HepG2 (cell line): ENCODE measurements around the gene GADD45B. TPM values are rescaled to one million over a fixed set of nuclear protein-coding genes. Genes with fewer than 3 reads are reported as not detected.

Experiments
- BHLHE40 ChIP-seq: IDR thresholded peaks from 2 replicates; pipeline ENCODE4 v1.6.1; 2011; ENCODE audit warnings: low read length, improper control_type of control experiment
- ELF4 ChIP-seq: sonication (generic); formaldehyde crosslinking; IDR thresholded peaks from 2 replicates; pipeline ENCODE4 v1.5.0; 2020; ENCODE audit warnings: missing genetic modification reagents, mild to moderate bottlenecking, moderate library complexity, borderline replicate concordance
- FOXO1 ChIP-seq: sonication (generic); formaldehyde crosslinking; IDR thresholded peaks from 2 replicates; pipeline ENCODE4 v1.4.0; 2020; ENCODE audit warnings: missing genetic modification reagents
- GATAD2A ChIP-seq: IDR thresholded peaks from 2 replicates; pipeline ENCODE4 v1.6.1; 2016
- GPBP1L1 ChIP-seq: sonication (generic); formaldehyde crosslinking; IDR thresholded peaks from 2 replicates; pipeline ENCODE4 v1.5.0; 2020; ENCODE audit warnings: mild to moderate bottlenecking, missing genetic modification reagents
- JARID2 ChIP-seq: sonication (generic); formaldehyde crosslinking; IDR thresholded peaks from 2 replicates; pipeline ENCODE4 v1.8.1; 2023; ENCODE audit warnings: missing genetic modification reagents, inconsistent platforms; ENCODE audit not compliant: insufficient replicate concordance
- KDM2A ChIP-seq: sonication (generic); formaldehyde crosslinking; IDR thresholded peaks from 2 replicates; pipeline ENCODE4 v1.4.0; 2020; ENCODE audit warnings: low read depth, missing genetic modification reagents, borderline replicate concordance
- KIAA2018 ChIP-seq: sonication (generic); formaldehyde crosslinking; IDR thresholded peaks from 2 replicates; pipeline ENCODE4 v1.5.0; 2020; ENCODE audit warnings: mild to moderate bottlenecking, missing genetic modification reagents, borderline replicate concordance
- NCOA2 ChIP-seq: sonication (generic); formaldehyde crosslinking; IDR thresholded peaks from 2 replicates; pipeline ENCODE4 v1.8.0; 2022; ENCODE audit warnings: inconsistent platforms
- SNAI1 ChIP-seq: sonication (generic); formaldehyde crosslinking; IDR thresholded peaks from 2 replicates; pipeline ENCODE4 v1.5.0; 2020; ENCODE audit warnings: mild to moderate bottlenecking, missing genetic modification reagents, borderline replicate concordance
- SRY ChIP-seq: sonication (generic); formaldehyde crosslinking; IDR thresholded peaks from 2 replicates; pipeline ENCODE4 v1.8.0; 2022; ENCODE audit warnings: mild to moderate bottlenecking, missing genetic modification reagents
- ZMYM2 ChIP-seq: sonication (generic); formaldehyde crosslinking; IDR thresholded peaks from 2 replicates; pipeline ENCODE4 v1.8.0; 2022; ENCODE audit warnings: mild to moderate bottlenecking, missing genetic modification reagents
- ZNF121 ChIP-seq: sonication (generic); formaldehyde crosslinking; IDR thresholded peaks from 2 replicates; pipeline ENCODE4 v1.5.0; 2020; ENCODE audit warnings: mild to moderate bottlenecking, missing genetic modification reagents
- ZNF253 ChIP-seq: sonication (generic); formaldehyde crosslinking; IDR thresholded peaks from 2 replicates; pipeline ENCODE4 v1.8.0; 2022; ENCODE audit warnings: mild to moderate bottlenecking, missing genetic modification reagents, borderline replicate concordance
- ZNF572 ChIP-seq: sonication (generic); formaldehyde crosslinking; IDR thresholded peaks from 2 replicates; pipeline ENCODE4 v1.5.1; 2020; ENCODE audit warnings: mild to moderate bottlenecking, missing genetic modification reagents
- ZNF768 ChIP-seq: sonication (generic); formaldehyde crosslinking; IDR thresholded peaks from 2 replicates; pipeline ENCODE4 v1.4.0; 2020; ENCODE audit warnings: missing genetic modification reagents
- ZNF772 ChIP-seq: sonication (generic); formaldehyde crosslinking; IDR thresholded peaks from 2 replicates; pipeline ENCODE4 v1.5.0; 2020; ENCODE audit warnings: mild to moderate bottlenecking, missing genetic modification reagents
- ZNF83 ChIP-seq: sonication (generic); formaldehyde crosslinking; IDR thresholded peaks from 2 replicates; pipeline ENCODE4 v1.4.0; 2020; ENCODE audit warnings: missing genetic modification reagents, mild to moderate bottlenecking, borderline replicate concordance
- polyA plus RNA-seq, 8 experiments: library from polyadenylated mRNA; depleted of rRNA in 3 of 8; stranded (reverse) in 7 of 8; unstranded in 1 of 8; fragments of >200 nt; fragmentation: Illumina TruSeq in 4 of 8; extraction: Trizol in 4 of 8; gene quantifications; 2 replicates each; pipeline versions ENCODE4 v1.2.1 to v1.2.3, GENCODE V29; 2011 to 2016; ENCODE audit warnings: low read depth in 4 of 8, missing spikeins in 1 of 8, mixed read lengths in 1 of 8; ENCODE audit not compliant: insufficient read depth in 1 of 8
- total RNA-seq, 5 experiments: library from RNA; depleted of rRNA; stranded (reverse); fragments of >200 nt; fragmentation: Illumina TruSeq; extraction: Trizol; gene quantifications; 2 replicates each; pipeline ENCODE4 v1.2.3, GENCODE V29; 2016; ENCODE audit warnings: low read depth in 1 of 5
- TF ChIP-seq, protein P1 (sequence below): sonication (generic); formaldehyde crosslinking; IDR thresholded peaks from 2 replicates; pipeline ENCODE4 v1.5.0; 2020; ENCODE audit warnings: mild to moderate bottlenecking, low read depth, missing genetic modification reagents, borderline replicate concordance

GADD45B gene
- total and polyA plus RNA-seq, 2 of the 13 experiments (the other 11 are each of a cell fraction or from before 2014, with no cell fraction given), result 4.6 to 34.1 TPM

DNA sequence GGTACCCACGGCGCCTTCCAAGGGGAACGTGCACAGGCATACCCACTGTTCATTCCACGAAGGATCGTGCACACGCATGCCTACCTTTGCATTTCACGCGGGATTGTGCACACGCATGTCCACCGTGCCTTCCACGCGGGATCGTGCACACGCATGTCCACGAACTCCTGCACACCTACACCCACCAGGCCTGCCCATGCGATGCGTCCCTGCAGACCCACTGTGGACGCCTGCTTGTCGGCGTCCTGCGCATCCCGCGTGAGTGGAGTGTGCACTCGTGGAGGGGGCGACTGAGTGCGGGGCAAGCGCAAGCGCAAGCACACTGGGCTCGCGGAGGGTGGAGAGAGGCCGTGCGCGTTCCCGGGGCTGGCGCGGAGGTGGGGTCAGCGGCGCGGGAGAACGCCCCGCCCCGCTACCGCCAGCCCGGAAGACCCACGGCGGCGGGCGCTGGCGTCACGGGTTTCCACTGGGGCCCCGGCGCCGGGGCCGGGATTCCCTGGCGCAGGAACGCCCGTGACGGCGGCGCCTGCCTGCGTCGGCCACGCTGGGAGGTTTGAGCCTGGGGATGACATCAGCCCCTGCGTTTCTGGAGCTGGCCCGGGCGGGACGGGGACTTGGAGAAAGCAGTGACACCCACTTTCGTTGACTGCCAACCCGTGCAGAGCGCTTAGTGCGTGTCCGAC is 18.7 kb downstream of the GADD45B start (continued):
- no peak for TF ChIP-seq GPBP1L1 (CRISPR knock-in tag)
- TF ChIP-seq SNAI1 (CRISPR knock-in tag), result no peak
- TF ChIP-seq, protein P1, sequence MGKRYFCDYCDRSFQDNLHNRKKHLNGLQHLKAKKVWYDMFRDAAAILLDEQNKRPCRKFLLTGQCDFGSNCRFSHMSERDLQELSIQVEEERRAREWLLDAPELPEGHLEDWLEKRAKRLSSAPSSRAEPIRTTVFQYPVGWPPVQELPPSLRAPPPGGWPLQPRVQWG (CRISPR knock-in tag), result no peak
- no peak for TF ChIP-seq ZNF121 (CRISPR knock-in tag)
- TF ChIP-seq NCOA2 (CRISPR knock-in tag), result no peak
- no peak for TF ChIP-seq ZNF572 (CRISPR knock-in tag)
- TF ChIP-seq ELF4 (CRISPR knock-in tag), result no peak
- TF ChIP-seq KIAA2018, result no peak
- TF ChIP-seq ZNF768, result no peak
- peak; percentile 77; the same call in 1 of the 2 replicates for TF ChIP-seq ZNF83 (CRISPR knock-in tag)
- no peak for TF ChIP-seq ZNF772 (CRISPR knock-in tag)
- TF ChIP-seq ZNF253 (CRISPR knock-in tag), result 0 out of 2 replicates have a peak, but pooled peaks have one; percentile 58
- TF ChIP-seq JARID2 (CRISPR knock-in tag), result no peak
- TF ChIP-seq ZMYM2, result peak; percentile 47; the same call in 1 of the 2 replicates
- 0 out of 2 replicates have a peak, but pooled peaks have one; percentile 27 for TF ChIP-seq SRY
- TF ChIP-seq GATAD2A (CRISPR knock-in tag), result peak; percentile 84
- TF ChIP-seq FOXO1 (CRISPR knock-in tag), result no peak
- TF ChIP-seq KDM2A, result peak; percentile 30; the same call in 1 of the 2 replicates
- no peak for TF ChIP-seq BHLHE40
